ENCODE data around the gene PSG6.
"Not testable (repeated sequence)": the region's sequence is repeated elsewhere in the genome, so short reads cannot be mapped to it uniquely, and the experiment has no call there.

PSG6 gene

GRCh38 chr19:42887876-42888445, 29.7 kb downstream of the PSG6 start:
- not testable (repeated sequence) for H2BK5ac ChIP-seq (ENCODE audit: low read length); H2AK5ac ChIP-seq (ENCODE audit: low read length); H3K79me1 ChIP-seq (ENCODE audit: low read length); H3K4ac ChIP-seq (ENCODE audit: low read depth, low read length); H4K8ac ChIP-seq (ENCODE audit: low read depth, low read length); H2BK120ac ChIP-seq (ENCODE audit: low read depth, low read length); H3K27me3 ChIP-seq (ENCODE audit: insufficient read depth, low read length, poor library complexity); H3K27ac ChIP-seq (ENCODE audit: low read depth, low read length); H4K5ac ChIP-seq (ENCODE audit: low read length); DNase-seq; H3K36me3 ChIP-seq (ENCODE audit: control insufficient read depth, insufficient read depth, low read length); H3K9ac ChIP-seq (ENCODE audit: low read length); H3K56ac ChIP-seq (ENCODE audit: low read length); H3K4me2 ChIP-seq (ENCODE audit: low read length); H3K23ac ChIP-seq (ENCODE audit: low read length); H3K18ac ChIP-seq (ENCODE audit: low read length); H2BK15ac ChIP-seq (replicated peaks; ENCODE audit: low read depth); H3K79me2 ChIP-seq (ENCODE audit: control insufficient read depth, insufficient read depth, low read length); H3K4me3 ChIP-seq (ENCODE audit: low read length); H3K4me1 ChIP-seq (ENCODE audit: control insufficient read depth, low read depth, low read length)

DNA sequence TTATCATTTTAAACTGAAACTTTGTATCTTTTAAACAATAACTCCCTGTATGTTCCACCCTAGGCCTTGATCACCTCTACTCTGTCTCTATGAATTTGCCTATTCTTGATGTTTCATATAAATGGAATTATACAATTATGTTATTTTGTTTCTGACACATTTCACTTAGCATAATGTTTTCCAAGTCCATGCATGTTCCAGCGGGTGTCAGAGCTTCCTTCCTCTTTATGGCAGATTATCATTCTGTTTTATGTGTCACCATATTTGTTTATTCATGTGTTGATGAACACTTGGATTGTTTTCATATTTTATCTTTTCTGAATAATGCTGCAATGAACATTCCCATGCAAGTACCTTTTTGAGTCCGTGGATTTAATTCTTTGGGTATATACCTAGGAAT, 35.0 kb downstream of the PSG6 start:
- not testable (repeated sequence) for H2BK15ac ChIP-seq (replicated peaks; ENCODE audit: low read depth); H3K27ac ChIP-seq (ENCODE audit: low read depth, low read length); DNase-seq; H3K9ac ChIP-seq (ENCODE audit: low read length); H3K4me3 ChIP-seq (ENCODE audit: low read length); H2BK120ac ChIP-seq (ENCODE audit: low read depth, low read length); H2AK5ac ChIP-seq (ENCODE audit: low read length); H4K5ac ChIP-seq (ENCODE audit: low read length); H3K56ac ChIP-seq (ENCODE audit: low read length); H3K36me3 ChIP-seq (ENCODE audit: control insufficient read depth, insufficient read depth, low read length); H3K18ac ChIP-seq (ENCODE audit: low read length); H3K4me1 ChIP-seq (ENCODE audit: control insufficient read depth, low read depth, low read length); H3K79me2 ChIP-seq (ENCODE audit: control insufficient read depth, insufficient read depth, low read length); H3K27me3 ChIP-seq (ENCODE audit: insufficient read depth, low read length, poor library complexity); H3K23ac ChIP-seq (ENCODE audit: low read length); H4K8ac ChIP-seq (ENCODE audit: low read depth, low read length); H3K79me1 ChIP-seq (ENCODE audit: low read length); H3K4ac ChIP-seq (ENCODE audit: low read depth, low read length); H2BK5ac ChIP-seq (ENCODE audit: low read length); H3K4me2 ChIP-seq (ENCODE audit: low read length)
- WGBS (ENCODE audit: extremely low coverage, insufficient coverage, low lambda C conversion rate) = no CpG with 5 or more reads among the region's 2 CpGs

DNA sequence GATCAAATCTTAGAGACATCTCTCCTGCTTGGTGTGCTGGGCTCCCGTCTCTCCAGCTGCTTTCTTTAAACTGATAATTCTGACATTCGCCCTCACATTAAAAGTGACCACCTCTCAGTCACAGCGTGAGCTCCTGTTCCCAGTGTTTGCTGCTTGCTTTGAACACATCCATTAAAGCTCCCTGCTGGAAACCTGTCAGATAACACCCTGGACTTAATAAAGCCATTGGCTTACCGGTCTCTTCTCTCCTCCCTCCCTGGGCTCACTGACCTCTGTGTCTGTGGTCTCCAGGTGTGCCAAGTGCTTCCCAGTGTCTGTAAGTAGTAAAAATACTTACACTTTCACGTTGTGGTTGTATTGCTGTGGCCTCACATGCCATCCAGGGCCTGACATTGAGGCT, 35.7 kb downstream of the PSG6 start:
- not testable (repeated sequence) for H3K27me3 ChIP-seq (ENCODE audit: insufficient read depth, low read length, poor library complexity); H3K79me1 ChIP-seq (ENCODE audit: low read length); H2BK120ac ChIP-seq (ENCODE audit: low read depth, low read length); H3K23ac ChIP-seq (ENCODE audit: low read length); H3K56ac ChIP-seq (ENCODE audit: low read length); H3K79me2 ChIP-seq (ENCODE audit: control insufficient read depth, insufficient read depth, low read length); H3K9ac ChIP-seq (ENCODE audit: low read length); H2AK5ac ChIP-seq (ENCODE audit: low read length); H4K5ac ChIP-seq (ENCODE audit: low read length); DNase-seq; H4K8ac ChIP-seq (ENCODE audit: low read depth, low read length); H3K4me1 ChIP-seq (ENCODE audit: control insufficient read depth, low read depth, low read length); H3K4ac ChIP-seq (ENCODE audit: low read depth, low read length); H2BK5ac ChIP-seq (ENCODE audit: low read length); H3K27ac ChIP-seq (ENCODE audit: low read depth, low read length); H3K4me2 ChIP-seq (ENCODE audit: low read length); H3K36me3 ChIP-seq (ENCODE audit: control insufficient read depth, insufficient read depth, low read length); H2BK15ac ChIP-seq (replicated peaks; ENCODE audit: low read depth); H3K18ac ChIP-seq (ENCODE audit: low read length); H3K4me3 ChIP-seq (ENCODE audit: low read length)
- no CpG with 5 or more reads among the region's 5 CpGs for WGBS (ENCODE audit: extremely low coverage, insufficient coverage, low lambda C conversion rate)

DNA sequence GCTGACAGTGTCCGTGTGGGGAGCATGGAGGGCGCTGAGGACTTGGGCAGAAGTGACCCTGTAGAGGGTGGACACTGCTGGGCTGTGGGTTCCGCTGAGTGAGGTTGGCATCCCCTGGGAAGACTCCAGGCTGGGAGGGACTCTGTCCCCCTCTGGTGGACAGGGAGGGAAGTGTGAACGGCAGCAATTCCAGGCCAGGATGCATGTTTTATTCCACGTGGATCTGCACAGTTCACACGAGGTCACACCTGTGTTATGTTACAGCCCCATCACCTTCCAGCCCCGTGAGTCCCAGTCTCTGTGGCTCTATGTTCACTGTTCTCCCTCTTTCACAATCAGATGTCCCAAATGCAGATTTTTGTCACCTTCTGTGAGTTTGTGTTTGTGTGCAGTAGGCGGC, 36.4 kb downstream of the PSG6 start:
- H4K8ac ChIP-seq (ENCODE audit: low read depth, low read length); H2BK5ac ChIP-seq (ENCODE audit: low read length); H3K79me1 ChIP-seq (ENCODE audit: low read length); H3K18ac ChIP-seq (ENCODE audit: low read length); H3K36me3 ChIP-seq (ENCODE audit: control insufficient read depth, insufficient read depth, low read length); H3K79me2 ChIP-seq (ENCODE audit: control insufficient read depth, insufficient read depth, low read length); H3K23ac ChIP-seq (ENCODE audit: low read length); H3K4me3 ChIP-seq (ENCODE audit: low read length); H3K56ac ChIP-seq (ENCODE audit: low read length); H3K27ac ChIP-seq (ENCODE audit: low read depth, low read length); H3K4me2 ChIP-seq (ENCODE audit: low read length); DNase-seq; H2AK5ac ChIP-seq (ENCODE audit: low read length); H3K27me3 ChIP-seq (ENCODE audit: insufficient read depth, low read length, poor library complexity); H3K4ac ChIP-seq (ENCODE audit: low read depth, low read length); H3K4me1 ChIP-seq (ENCODE audit: control insufficient read depth, low read depth, low read length); H2BK15ac ChIP-seq (replicated peaks; ENCODE audit: low read depth); H3K9ac ChIP-seq (ENCODE audit: low read length); H4K5ac ChIP-seq (ENCODE audit: low read length); H2BK120ac ChIP-seq (ENCODE audit: low read depth, low read length): not testable (repeated sequence)
- WGBS (ENCODE audit: extremely low coverage, insufficient coverage, low lambda C conversion rate) = no CpG with 5 or more reads among the region's 8 CpGs

GRCh38 chr19:42880621-42881020, 37.1 kb downstream of the PSG6 start:
- DNase-seq; H3K4me1 ChIP-seq (ENCODE audit: control insufficient read depth, low read depth, low read length); H3K4ac ChIP-seq (ENCODE audit: low read depth, low read length); H2BK120ac ChIP-seq (ENCODE audit: low read depth, low read length); H3K36me3 ChIP-seq (ENCODE audit: control insufficient read depth, insufficient read depth, low read length); H4K8ac ChIP-seq (ENCODE audit: low read depth, low read length); H2BK5ac ChIP-seq (ENCODE audit: low read length); H3K27ac ChIP-seq (ENCODE audit: low read depth, low read length); H3K79me2 ChIP-seq (ENCODE audit: control insufficient read depth, insufficient read depth, low read length); H2AK5ac ChIP-seq (ENCODE audit: low read length); H3K56ac ChIP-seq (ENCODE audit: low read length); H2BK15ac ChIP-seq (replicated peaks; ENCODE audit: low read depth); H4K5ac ChIP-seq (ENCODE audit: low read length); H3K9ac ChIP-seq (ENCODE audit: low read length); H3K4me2 ChIP-seq (ENCODE audit: low read length); H3K79me1 ChIP-seq (ENCODE audit: low read length); H3K27me3 ChIP-seq (ENCODE audit: insufficient read depth, low read length, poor library complexity); H3K4me3 ChIP-seq (ENCODE audit: low read length); H3K18ac ChIP-seq (ENCODE audit: low read length); H3K23ac ChIP-seq (ENCODE audit: low read length): not testable (repeated sequence)
- WGBS (ENCODE audit: extremely low coverage, insufficient coverage, low lambda C conversion rate) = no CpG with 5 or more reads among the region's 9 CpGs

GRCh38 chr19:42879613-42880012, 38.1 kb downstream of the PSG6 start, which contains the start of gene PSG1:
TSS of gene PSG1 (minus strand) at chr19:42879713. CDS start at chr19:42879581, 132 bp downstream.
- H3K4me3 ChIP-seq (ENCODE audit: low read length) = no peak within 1 kb of the TSS
- H3K4me2 ChIP-seq (ENCODE audit: low read length) = no peak within 1 kb of the TSS
- H3K18ac ChIP-seq (ENCODE audit: low read length) = no peak within 1 kb of the TSS
- no peak within 1 kb of the TSS for H2BK15ac ChIP-seq (replicated peaks; ENCODE audit: low read depth)
- H4K5ac ChIP-seq (ENCODE audit: low read length) = no peak within 1 kb of the TSS
- no peaks in the 10 kb centered on the region for H3K36me3 ChIP-seq (ENCODE audit: control insufficient read depth, insufficient read depth, low read length)
- H3K23ac ChIP-seq (ENCODE audit: low read length) = no peak within 1 kb of the TSS
- H3K4ac ChIP-seq (ENCODE audit: low read depth, low read length) = no peak within 1 kb of the TSS
- H3K4me1 ChIP-seq (ENCODE audit: control insufficient read depth, low read depth, low read length) = no peaks in the 10 kb centered on the region
- H2BK120ac ChIP-seq (ENCODE audit: low read depth, low read length) = no peak within 1 kb of the TSS
- H3K27me3 ChIP-seq (ENCODE audit: insufficient read depth, low read length, poor library complexity) = no peaks in the 10 kb centered on the region
- H3K9ac ChIP-seq (ENCODE audit: low read length) = no peak within 1 kb of the TSS
- H3K79me1 ChIP-seq (ENCODE audit: low read length) = no peaks in the 10 kb centered on the region
- no peak within 1 kb of the TSS for H3K27ac ChIP-seq (ENCODE audit: low read depth, low read length)
- no CpG with 5 or more reads among the region's 2 CpGs for WGBS (ENCODE audit: extremely low coverage, insufficient coverage, low lambda C conversion rate)
- no peak within 1 kb of the TSS for H3K56ac ChIP-seq (ENCODE audit: low read length)
- H2BK5ac ChIP-seq (ENCODE audit: low read length) = no peak within 1 kb of the TSS
- DNase-seq = no peak
- no peak within 1 kb of the TSS for H2AK5ac ChIP-seq (ENCODE audit: low read length)
- no peaks in the 10 kb centered on the region for H3K79me2 ChIP-seq (ENCODE audit: control insufficient read depth, insufficient read depth, low read length)
- H4K8ac ChIP-seq (ENCODE audit: low read depth, low read length) = no peak within 1 kb of the TSS
